Fibroblast of pulmonary artery (primary cell): ENCODE data around the gene MOB3B.
A peak's percentile ranks its signal among the peaks of the same experiment; 100 is the strongest.

Source experiments
- DNase-seq: peaks from one replicate; pipeline ENCODE4 v3.0.0-alpha.2; 2010; ENCODE audit warnings: low read depth
- H3K4me3 ChIP-seq: replicated peaks from 2 replicates; pipeline ENCODE4 v1.5.1; 2011; ENCODE audit warnings: low read depth, mild to moderate bottlenecking, control low read depth, low read length, moderate library complexity
- CTCF ChIP-seq: IDR thresholded peaks from 2 replicates; pipeline ENCODE4 v1.5.1; 2011; ENCODE audit warnings: mild to moderate bottlenecking, control low read depth, low read length, inconsistent platforms; ENCODE audit errors: missing control alignments

MOB3B gene

GRCh38 chr9:27558307-27558706, 28.7 kb upstream of the MOB3B start:
- no peak for DNase-seq
- no peak for TF ChIP-seq CTCF
- no peak overlapping the region for H3K4me3 ChIP-seq

- no peak overlapping the region for H3K4me3 ChIP-seq
- no peak for DNase-seq
- no peak for TF ChIP-seq CTCF
These were observed 26.9 kb upstream of the MOB3B start for GRCh38 chr9:27556470-27556869.

DNA sequence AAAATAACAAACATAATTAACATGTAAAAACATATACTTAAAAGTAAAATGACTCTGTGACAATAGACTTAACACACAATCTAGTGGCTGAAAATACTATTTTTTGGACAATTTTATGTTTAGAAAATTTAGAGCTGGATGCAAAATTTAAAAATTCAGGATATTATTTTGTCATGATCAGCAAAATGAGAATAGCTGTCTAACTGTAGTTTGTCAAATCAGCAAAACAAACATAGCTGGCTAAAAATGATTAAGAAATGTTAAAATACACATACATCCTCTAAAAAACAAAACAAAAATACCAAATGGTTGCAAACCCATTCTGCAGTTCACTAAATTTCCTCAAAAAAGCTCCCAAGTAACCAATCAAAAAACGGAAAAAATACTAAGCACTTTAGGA, 25.1 kb upstream of the MOB3B start:
- no peak overlapping the region for H3K4me3 ChIP-seq
- DNase-seq, result no peak
- no peak for TF ChIP-seq CTCF

- peak; percentile 73 for DNase-seq
- no peak overlapping the region for H3K4me3 ChIP-seq
- no peak for TF ChIP-seq CTCF
These were observed 19.7 kb upstream of the MOB3B start for GRCh38 chr9:27549196-27549755.

GRCh38 chr9:27548055-27548741, 18.6 kb upstream of the MOB3B start:
- peak; percentile 69 for DNase-seq
- H3K4me3 ChIP-seq, result no peak overlapping the region
- peak; percentile 46 for TF ChIP-seq CTCF

DNA sequence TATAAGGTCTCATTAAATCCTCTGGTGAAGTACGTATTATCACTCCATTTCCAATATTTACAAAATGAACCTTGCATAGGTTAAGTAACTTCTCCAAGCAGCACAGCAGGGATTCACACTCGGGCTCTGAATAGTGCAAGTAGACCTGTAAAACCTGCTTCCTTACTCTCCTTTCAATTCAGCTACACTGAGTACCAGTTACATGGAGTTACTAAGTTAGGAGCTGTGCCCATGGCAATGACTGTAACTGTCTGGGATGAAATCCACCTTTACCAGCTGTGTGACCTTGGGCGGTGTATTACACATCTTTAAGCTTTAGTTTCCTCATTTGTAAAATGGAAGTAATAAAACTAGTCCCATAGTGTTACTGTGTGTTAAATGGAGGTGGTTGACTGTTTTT, 15.9 kb upstream of the MOB3B start:
- no peak overlapping the region for H3K4me3 ChIP-seq
- TF ChIP-seq CTCF, result no peak
- DNase-seq, result no peak

- H3K4me3 ChIP-seq, result no peak overlapping the region
- no peak for TF ChIP-seq CTCF
- peak; percentile 8 for DNase-seq
These were observed 12.9 kb upstream of the MOB3B start for GRCh38 chr9:27542508-27542907.
